Keratinocyte (primary cell): Measurements from ENCODE around the gene CAPZB. TPM values are rescaled to one million over a fixed set of nuclear protein-coding genes. Genes with fewer than 3 reads are reported as not detected.

ENCODE experiments used
- DNase-seq: peaks from one replicate; pipeline ENCODE4 v3.0.0-alpha.2; 2011; ENCODE audit warnings: low read depth, missing footprints, low spot score
- FAIRE-seq: peaks from 2 replicates; lab custom pipeline; 2011; peaks lifted over from hg19 to GRCh38; lab: Jason Lieb, UNC
- H2AFZ ChIP-seq: 2 replicates; pipeline ENCODE4 v1.6.0; 2012; ENCODE audit warnings: low read length, control low read depth, inconsistent platforms; ENCODE audit not compliant: control insufficient read depth
- H3K27ac ChIP-seq: 2 replicates; pipeline ENCODE4 v1.5.1; 2011; ENCODE audit warnings: low read length; ENCODE audit not compliant: control insufficient read depth, insufficient read depth
- H3K27me3 ChIP-seq: 3 replicates; pipeline ENCODE4 v1.6.0; 2011; ENCODE audit warnings: low read length; ENCODE audit not compliant: control insufficient read depth, insufficient read depth; ENCODE audit errors: extremely low read depth
- H3K36me3 ChIP-seq, 2 experiments: 2 replicates in 1 of 2; 3 replicates in 1 of 2; pipeline ENCODE4 v1.5.1; 2011; ENCODE audit warnings: low read length in 2 of 2, mild to moderate bottlenecking in 1 of 2; ENCODE audit not compliant: control insufficient read depth in 2 of 2, insufficient read depth in 2 of 2; ENCODE audit errors: extremely low read depth in 1 of 2
- H3K4me1 ChIP-seq: 3 replicates; pipeline ENCODE4 v1.5.1; 2011; ENCODE audit warnings: low read length; ENCODE audit not compliant: control insufficient read depth, insufficient read depth; ENCODE audit errors: extremely low read depth
- H3K4me2 ChIP-seq: 3 replicates; pipeline ENCODE4 v1.6.0; 2011; ENCODE audit warnings: low read depth, low read length; ENCODE audit not compliant: control insufficient read depth, insufficient read depth; ENCODE audit errors: extremely low read depth
- H3K4me3 ChIP-seq, 3 experiments: fragments of 200-600 bp in 1 of 3; sonication (generic) in 1 of 3; 2 replicates in 2 of 3; 3 replicates in 1 of 3; pipeline ENCODE4 v1.5.1; 2011 to 2016; ENCODE audit warnings: low read length in 3 of 3, mild to moderate bottlenecking in 3 of 3, control low read depth in 2 of 3, inconsistent platforms in 1 of 3, low read depth in 1 of 3, mixed read lengths in 1 of 3, mixed run types in 1 of 3, moderate library complexity in 1 of 3; ENCODE audit not compliant: control insufficient read depth in 2 of 3, insufficient read depth in 2 of 3; ENCODE audit errors: extremely low read depth in 1 of 3
- H3K79me2 ChIP-seq: 2 replicates; pipeline ENCODE4 v1.6.0; 2012; ENCODE audit warnings: low read length; ENCODE audit not compliant: control insufficient read depth, insufficient read depth
- H3K9ac ChIP-seq: 3 replicates; pipeline ENCODE4 v1.6.0; 2011; ENCODE audit warnings: low read length; ENCODE audit not compliant: control insufficient read depth, insufficient read depth; ENCODE audit errors: extremely low read depth
- H3K9me1 ChIP-seq: 3 replicates; pipeline ENCODE4 v1.6.0; 2011; ENCODE audit warnings: low read length; ENCODE audit not compliant: control insufficient read depth, insufficient read depth; ENCODE audit errors: extremely low read depth
- H3K9me3 ChIP-seq: 2 replicates; pipeline ENCODE4 v1.5.1; 2012; ENCODE audit warnings: low read depth, low read length; ENCODE audit not compliant: control insufficient read depth
- H4K20me1 ChIP-seq: 3 replicates; pipeline ENCODE4 v1.6.0; 2011; ENCODE audit warnings: low read length; ENCODE audit not compliant: control insufficient read depth, insufficient read depth; ENCODE audit errors: extremely low read depth
- CTCF ChIP-seq, 3 experiments: IDR thresholded peaks in 1 of 3; conservative IDR thresholded peaks in 1 of 3; optimal IDR thresholded peaks in 1 of 3; 2 replicates in 2 of 3; 3 replicates in 1 of 3; pipeline versions ENCODE3 to v1.5.1; 2011; ENCODE audit warnings: low read length in 3 of 3, mild to moderate bottlenecking in 3 of 3, moderate library complexity in 2 of 3, control low read depth in 1 of 3, inconsistent platforms in 1 of 3; ENCODE audit not compliant: insufficient read depth in 2 of 3; ENCODE audit errors: extremely low read depth in 1 of 3
- EZH2 ChIP-seq: IDR thresholded peaks from one replicate; pipeline ENCODE4 v1.6.1; 2012; ENCODE audit warnings: inconsistent platforms, mild to moderate bottlenecking, low read length, moderate library complexity
- dilution Hi-C: fragments of 300-500 bp; cut with MboI; formaldehyde crosslinking; loops from one replicate; pipeline ENCODE4 v1.7.0; 2020; ENCODE audit warnings: low sequenced_read_pairs; ENCODE audit not compliant: extremely low pct_ligation_motif_present
- polyA plus RNA-seq, 5 experiments: library from polyadenylated mRNA; depleted of rRNA in 3 of 5; stranded (reverse) in 3 of 5; stranded (forward) in 1 of 5; unstranded in 1 of 5; fragments of >200 nt; gene quantifications; 1 replicate in 1 of 5; 2 replicates in 3 of 5; 3 replicates in 1 of 5; pipeline versions ENCODE4 v1.2.1 to v1.2.3, GENCODE V29; 2011 to 2012; ENCODE audit warnings: missing spikeins in 2 of 5, low read depth in 1 of 5, low replicate concordance in 1 of 5

CAPZB gene
- polyA plus RNA-seq, 1 donor (not counting 4 experiments of a cell fraction or from before 2014, with no cell fraction given): 193 TPM

- TF ChIP-seq EZH2: no peak
- no peak for TF ChIP-seq CTCF (optimal IDR thresholded peaks at IDR 0.05 in 1 of 3, IDR thresholded peaks at IDR 0.05 in 1 of 3, conservative IDR thresholded peaks at IDR 0.05 in 1 of 3; ENCODE audit: extremely low read depth in 1 of 3, insufficient read depth in 2 of 3, low read length in 3 of 3)
- Histone ChIP-seq H3K4me3 (no peak overlapping the region), H3K79me2 (peaks cover 85% of the 10 kb centered on the region), H2AFZ (no peak overlapping the region), H3K27me3 (no peaks in the 10 kb centered on the region), H3K9me1 (peaks cover 11% of the 10 kb centered on the region), H3K27ac (no peak overlapping the region), H3K4me1 (peaks cover 35% of the 10 kb centered on the region), H4K20me1 (peaks cover 62% of the 10 kb centered on the region), H3K4me2 (peak overlapping the region; percentile 7), H3K9me3 (no peaks in the 10 kb centered on the region), H3K36me3 (peaks cover 10 to 30% of the 10 kb centered on the region in 2 experiments), H3K9ac (no peak overlapping the region)
- no peak for FAIRE-seq
- DNase-seq: no peak
- dilution Hi-C loops: no loop called here
Measured at GRCh38 chr1:19481826-19482398, 3.4 kb downstream of the CAPZB start.

- Histone ChIP-seq H3K4me3 (no peak overlapping the region), H3K9me1 (peaks cover 11% of the 10 kb centered on the region), H3K27ac (no peak overlapping the region), H2AFZ (no peak overlapping the region), H3K79me2 (peaks cover 100% of the 10 kb centered on the region), H3K36me3 (peaks cover 14 to 36% of the 10 kb centered on the region in 2 experiments), H3K4me1 (peaks cover 28% of the 10 kb centered on the region), H3K27me3 (no peaks in the 10 kb centered on the region), H4K20me1 (peaks cover 78% of the 10 kb centered on the region), H3K4me2 (no peak overlapping the region), H3K9me3 (no peaks in the 10 kb centered on the region), H3K9ac (no peak overlapping the region)
- DNase-seq (no peak), FAIRE-seq (no peak)
- TF ChIP-seq EZH2 (no peak), CTCF (optimal IDR thresholded peaks at IDR 0.05 in 1 of 3, IDR thresholded peaks at IDR 0.05 in 1 of 3, conservative IDR thresholded peaks at IDR 0.05 in 1 of 3; ENCODE audit: extremely low read depth in 1 of 3, insufficient read depth in 2 of 3, low read length in 3 of 3) (no peak)
- dilution Hi-C loops: no loop called here
Measured at GRCh38 chr1:19480282-19480681, 5.1 kb downstream of the CAPZB start.
